ENCODE data around the gene MAP1LC3C. TPM values are rescaled to one million over a fixed set of nuclear protein-coding genes. Genes with fewer than 3 reads are reported as not detected.

MAP1LC3C gene
- total and polyA plus RNA-seq, 9 of the 15 experiments (the other 6 are each of a cell fraction or from before 2014, with no cell fraction given), result not detected

DNA sequence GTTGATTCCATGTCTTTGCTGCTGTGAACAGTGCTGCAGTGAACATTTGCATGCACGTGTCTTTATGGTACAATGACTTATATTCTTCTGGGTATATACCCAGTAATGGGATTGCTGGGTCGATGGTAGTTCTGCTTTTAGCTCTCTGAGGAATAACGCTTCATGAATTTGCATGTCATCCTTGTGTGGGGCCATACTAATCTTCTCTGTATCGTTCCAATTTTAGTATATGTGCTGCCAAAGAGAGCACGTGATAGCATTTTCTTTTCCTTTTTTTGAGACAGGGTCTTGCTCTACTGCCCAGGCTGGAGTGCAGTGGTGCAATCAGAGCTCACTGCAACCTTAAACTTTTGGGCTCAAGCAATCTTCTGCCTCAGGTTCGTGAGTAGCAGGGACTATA lies 24.9 kb upstream of the MAP1LC3C start:
- no peak for ATAC-seq
- H3K9me3 ChIP-seq (replicated peaks; ENCODE audit: control insufficient read depth, insufficient read depth, low read depth, low read length), result no peaks in the 10 kb centered on the region
- ChIA-PET POLR2A (interaction anchor here (0.7 to 1.0 kb wide), 2 partner anchors 68 to 92 kb away, joined by 3 read pairs; no protein-coding TSS in a partner anchor), CTCF (ENCODE audit: low intra/inter-chr PET ratio) (no interaction called here)
- H3K36me3 ChIP-seq (ENCODE audit: control insufficient read depth, insufficient read depth, low read length), result no peaks in the 10 kb centered on the region
- FAIRE-seq, result no peak
- H2AFZ ChIP-seq (ENCODE audit: low read depth, low read length), result 0 out of 2 replicates have a peak overlapping the region, but pooled peaks have one; percentile 14
- peaks cover 7 to 8% of the 10 kb centered on the region in 2 experiments; a peak in 4 of 5 replicates for H3K27me3 ChIP-seq (ENCODE audit: control insufficient read depth in 2 of 2, insufficient read depth in 2 of 2, low read length in 2 of 2)
- no TSS peak for BruUV-seq (replicated peaks)
- H3K27ac ChIP-seq (ENCODE audit: extremely low read depth, low read depth, low read length), result no peak overlapping the region
- no peak for TF ChIP-seq ZC3H8 (IDR thresholded peaks at IDR 0.05)
- TF ChIP-seq NFE2 (IDR thresholded peaks at IDR 0.05; ENCODE audit: low read depth), result 0 out of 2 replicates have a peak, but pooled peaks have one; percentile 27
- no peak for TF ChIP-seq GABPB2 (CRISPR knock-in tag; conservative IDR thresholded peaks at IDR 0.05)
- TF ChIP-seq ZNF444 (CRISPR knock-in tag; IDR thresholded peaks at IDR 0.05), result no peak
- TF ChIP-seq ZNF121 (CRISPR knock-in tag; conservative IDR thresholded peaks at IDR 0.05), result peak; percentile 40; the same call in 1 of the 2 replicates
- no peak for TF ChIP-seq ZNF75A (CRISPR knock-in tag; IDR thresholded peaks at IDR 0.05)
- no peak for TF ChIP-seq MAFK (IDR thresholded peaks at IDR 0.05; ENCODE audit: low read length)
- TF ChIP-seq, protein P1, sequence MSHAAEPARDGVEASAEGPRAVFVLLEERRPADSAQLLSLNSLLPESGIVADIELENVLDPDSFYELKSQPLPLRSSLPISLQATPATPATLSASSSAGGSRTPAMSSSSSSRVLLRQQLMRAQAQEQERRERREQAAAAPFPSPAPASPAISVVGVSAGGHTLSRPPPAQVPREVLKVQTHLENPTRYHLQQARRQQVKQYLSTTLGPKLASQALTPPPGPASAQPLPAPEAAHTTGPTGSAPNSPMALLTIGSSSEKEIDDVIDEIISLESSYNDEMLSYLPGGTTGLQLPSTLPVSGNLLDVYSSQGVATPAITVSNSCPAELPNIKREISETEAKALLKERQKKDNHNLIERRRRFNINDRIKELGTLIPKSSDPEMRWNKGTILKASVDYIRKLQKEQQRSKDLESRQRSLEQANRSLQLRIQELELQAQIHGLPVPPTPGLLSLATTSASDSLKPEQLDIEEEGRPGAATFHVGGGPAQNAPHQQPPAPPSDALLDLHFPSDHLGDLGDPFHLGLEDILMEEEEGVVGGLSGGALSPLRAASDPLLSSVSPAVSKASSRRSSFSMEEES (CRISPR knock-in tag; IDR thresholded peaks at IDR 0.05), result peak; percentile 51
- in situ Hi-C loops (cut with MboI) (loop anchor here (25.0 kb wide), 1 partner anchor 1287 kb away; no protein-coding TSS in a partner anchor), intact Hi-C loops (cut with micrococcal nuclease) (loop anchor here (10.0 kb wide), 2 partner anchors 431 to 1301 kb away; no protein-coding TSS in a partner anchor)
- H3K9me1 ChIP-seq (ENCODE audit: control insufficient read depth, insufficient read depth, low read length), result no peaks in the 10 kb centered on the region
- H3K4me3 ChIP-seq, result no peak overlapping the region
- no peaks in the 10 kb centered on the region for H3K79me2 ChIP-seq (ENCODE audit: control insufficient read depth, insufficient read depth, low read length)
- no peak overlapping the region for H3K9ac ChIP-seq (ENCODE audit: insufficient read depth in 1 of 2, low read depth in 2 of 2, low read length in 2 of 2)
- no peaks in the 10 kb centered on the region; a peak in 1 of 5 replicates for H3K4me1 ChIP-seq (replicated peaks in 1 of 2; ENCODE audit: control insufficient read depth in 2 of 2, insufficient read depth in 2 of 2, low read length in 2 of 2)
- DNase-seq (ENCODE audit: extremely low read depth in 1 of 4, low spot score in 3 of 4), result no peak
- no peaks in the 10 kb centered on the region for H4K20me1 ChIP-seq (replicated peaks; ENCODE audit: control insufficient read depth, insufficient read depth, low read length)
- no peak overlapping the region for H3K4me2 ChIP-seq (ENCODE audit: insufficient read depth, low read length)
- WGBS (ENCODE audit: insufficient coverage, low coverage, missing lambda C conversion rate), result 3% methylated on average over 6 of the region's 6 CpGs
